GM21576 (cell line): Measurements from ENCODE around the gene TRPV3.
"Not testable (repeated sequence)": the region's sequence is repeated elsewhere in the genome, so short reads cannot be mapped to it uniquely, and the experiment has no call there.

Experiments used
- ATAC-seq: cut with Tn5 transposase; IDR thresholded peaks from one replicate; pipeline ENCODE4 v1.9.1; 2021; ENCODE audit warnings: mild to moderate bottlenecking, moderate library complexity; ENCODE audit not compliant: unreplicated experiment

The TRPV3 gene

DNA sequence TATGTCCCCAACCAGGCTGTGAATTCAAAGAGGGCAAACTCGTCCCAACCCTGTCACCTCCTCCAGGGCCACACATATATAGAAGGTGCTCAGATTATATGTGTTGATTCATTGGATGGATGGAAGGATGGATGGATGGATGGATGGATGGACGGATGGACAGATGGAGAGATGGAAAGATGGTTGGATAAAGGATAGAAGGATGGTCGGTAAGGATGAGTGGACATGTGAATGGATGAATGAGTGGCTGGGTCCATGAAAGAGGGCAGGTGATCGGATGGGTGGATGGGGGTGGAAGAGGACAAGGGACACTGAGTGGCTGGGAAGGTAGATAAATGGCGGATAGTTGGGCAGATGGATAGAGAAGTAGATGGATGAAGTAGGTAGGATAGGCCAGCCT lies 30.1 kb downstream of the TRPV3 start:
- ATAC-seq, result no peak

DNA sequence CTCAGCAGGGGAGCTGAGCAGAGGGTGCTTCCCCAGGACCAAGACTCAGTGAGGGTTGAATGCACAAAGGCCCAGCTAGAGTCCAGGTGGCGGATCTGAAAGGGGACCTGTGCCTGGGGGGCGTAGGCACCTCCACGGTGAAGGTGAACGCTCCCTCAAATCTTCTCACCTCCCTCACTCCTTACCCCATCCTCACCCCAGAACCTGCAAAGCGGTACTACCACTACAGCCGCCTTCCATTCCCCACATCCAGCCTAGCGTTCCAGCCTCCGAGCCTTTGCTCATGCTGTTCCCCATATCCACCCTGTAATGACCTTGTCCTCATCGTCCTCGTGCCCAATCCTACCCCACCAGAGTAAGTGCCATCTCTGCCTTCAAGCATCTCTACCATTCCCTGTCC lies 30.6 kb downstream of the TRPV3 start:
- ATAC-seq, result no peak

DNA sequence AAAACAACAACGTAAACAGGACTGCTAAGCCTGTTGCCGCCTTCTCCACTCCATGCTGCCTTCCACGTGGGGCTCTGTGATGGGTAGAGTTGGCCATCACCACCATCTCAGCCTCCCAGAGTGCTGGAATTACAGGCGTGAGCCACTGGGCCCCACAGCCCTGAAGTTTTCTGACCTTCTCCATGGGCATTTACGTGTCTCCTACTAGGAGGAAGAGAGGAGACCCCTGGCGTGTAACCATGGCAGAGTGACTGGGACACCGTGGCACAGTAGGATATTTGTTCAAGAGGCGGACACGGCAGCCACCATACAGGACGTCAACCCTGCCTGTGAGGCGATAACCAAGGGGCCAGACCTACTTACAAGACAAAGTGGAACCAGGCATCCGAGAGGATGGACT lies 31.1 kb downstream of the TRPV3 start:
- no peak for ATAC-seq

DNA sequence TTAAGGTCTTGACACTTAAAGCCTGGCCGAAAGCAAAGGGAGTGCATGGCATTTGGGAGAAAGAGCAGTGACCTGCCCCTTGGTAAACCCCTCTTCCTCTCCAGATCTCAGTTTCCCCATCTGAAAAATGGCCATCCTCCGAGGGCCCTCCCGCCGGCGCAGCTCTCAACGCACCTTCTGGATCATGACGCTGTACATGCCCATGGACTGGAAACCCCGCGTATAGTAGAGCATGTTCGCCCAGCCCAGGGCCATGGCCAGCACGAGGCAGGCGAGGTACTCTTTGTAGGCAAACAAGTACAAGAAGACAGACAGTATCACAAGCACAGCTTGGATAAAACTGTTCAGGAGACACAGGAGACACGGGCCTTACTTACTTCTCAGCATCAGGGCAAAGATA lies 33.6 kb downstream of the TRPV3 start:
- ATAC-seq, result no peak

DNA sequence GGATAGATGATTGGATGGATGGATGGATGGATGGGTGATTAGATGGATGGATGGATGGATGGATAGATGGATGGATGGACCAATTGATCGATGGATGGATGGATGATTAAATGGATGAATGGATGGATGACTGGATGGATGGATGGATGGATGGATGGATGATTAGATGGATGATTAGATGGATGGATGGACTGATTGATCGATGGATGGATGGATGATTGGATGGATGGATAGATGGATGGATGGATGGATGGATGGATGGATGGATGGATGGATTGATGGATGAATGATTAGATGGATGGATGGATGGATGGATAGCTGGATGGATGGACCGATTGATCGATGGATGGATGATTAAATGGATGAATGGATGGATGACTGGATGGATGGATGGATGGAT lies 38.1 kb downstream of the TRPV3 start:
- ATAC-seq, result not testable (repeated sequence)

DNA sequence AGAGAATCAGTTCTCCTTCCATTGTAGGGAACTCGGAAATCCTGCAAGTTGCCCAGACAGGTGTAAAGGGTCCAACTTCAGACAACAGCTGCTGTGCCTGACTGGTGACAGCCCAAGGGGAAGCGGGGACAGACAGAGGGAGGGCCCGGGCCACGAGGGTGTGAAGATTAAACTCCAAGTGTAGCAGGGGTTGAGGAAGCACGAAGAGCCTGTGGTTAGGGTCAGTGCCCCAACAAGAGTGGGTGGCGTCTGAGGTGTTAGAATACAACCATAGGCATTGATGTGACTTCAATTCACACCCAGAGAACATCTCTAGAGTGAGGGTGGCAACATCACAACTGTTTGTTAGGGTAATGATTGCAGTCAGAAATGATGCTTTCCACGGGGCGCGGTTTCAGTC lies 42.7 kb downstream of the TRPV3 start:
- ATAC-seq, result no peak

DNA sequence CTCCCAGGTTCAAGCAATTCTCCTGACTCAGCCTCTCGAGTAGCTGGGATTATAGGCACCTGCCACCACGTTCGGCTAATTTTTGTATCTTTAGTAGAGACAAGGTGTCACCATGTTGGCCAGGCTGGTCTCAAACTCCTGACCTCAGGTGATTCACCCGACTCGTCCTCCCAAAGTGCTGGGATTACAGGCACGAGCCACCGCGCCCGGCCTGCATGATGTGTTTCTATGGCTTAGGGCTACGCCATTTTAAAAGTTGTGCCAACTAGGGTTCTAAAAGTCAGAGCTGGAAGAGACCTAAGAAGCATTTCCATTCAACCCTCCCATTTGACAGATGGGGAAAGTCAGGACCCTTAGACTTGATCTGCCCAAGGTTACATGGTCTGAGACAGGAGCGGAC lies 43.4 kb downstream of the TRPV3 start:
- not testable (repeated sequence) for ATAC-seq

DNA sequence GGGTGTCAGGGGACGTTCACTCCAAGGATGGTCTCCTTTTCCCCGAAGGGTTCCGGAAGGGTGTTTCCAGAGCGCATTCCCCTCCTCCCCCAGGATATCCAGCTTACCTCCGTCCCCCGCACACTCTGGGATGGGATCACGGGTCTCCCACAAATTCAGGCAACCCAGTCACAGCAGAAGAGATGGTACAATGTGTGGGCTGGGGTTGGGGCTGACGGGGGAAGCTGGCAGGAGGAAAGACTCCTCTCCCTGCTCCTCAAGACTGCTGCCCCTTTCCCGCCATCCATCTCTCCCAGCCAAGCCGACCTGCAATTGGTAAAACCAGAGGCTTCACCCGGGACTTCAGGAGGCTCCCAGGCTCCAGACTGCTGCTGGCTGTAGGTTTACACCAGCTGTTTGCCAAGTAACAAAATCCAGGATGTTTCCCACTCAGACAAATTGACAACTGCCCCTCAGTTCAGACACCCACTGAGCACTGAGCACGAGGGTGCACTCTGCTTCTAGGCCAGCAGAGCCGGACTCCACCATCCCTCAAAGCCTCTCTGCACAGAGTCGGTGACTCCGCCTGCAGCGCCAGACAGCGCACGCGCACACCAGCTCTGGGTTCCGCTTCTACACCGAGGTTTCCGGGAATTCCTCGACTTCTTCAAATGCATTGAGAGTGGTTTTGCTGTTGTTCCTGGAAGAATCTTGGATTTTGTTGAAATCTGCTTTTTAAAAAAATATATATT lies 44.1 kb downstream of the TRPV3 start:
- no peak for ATAC-seq

DNA sequence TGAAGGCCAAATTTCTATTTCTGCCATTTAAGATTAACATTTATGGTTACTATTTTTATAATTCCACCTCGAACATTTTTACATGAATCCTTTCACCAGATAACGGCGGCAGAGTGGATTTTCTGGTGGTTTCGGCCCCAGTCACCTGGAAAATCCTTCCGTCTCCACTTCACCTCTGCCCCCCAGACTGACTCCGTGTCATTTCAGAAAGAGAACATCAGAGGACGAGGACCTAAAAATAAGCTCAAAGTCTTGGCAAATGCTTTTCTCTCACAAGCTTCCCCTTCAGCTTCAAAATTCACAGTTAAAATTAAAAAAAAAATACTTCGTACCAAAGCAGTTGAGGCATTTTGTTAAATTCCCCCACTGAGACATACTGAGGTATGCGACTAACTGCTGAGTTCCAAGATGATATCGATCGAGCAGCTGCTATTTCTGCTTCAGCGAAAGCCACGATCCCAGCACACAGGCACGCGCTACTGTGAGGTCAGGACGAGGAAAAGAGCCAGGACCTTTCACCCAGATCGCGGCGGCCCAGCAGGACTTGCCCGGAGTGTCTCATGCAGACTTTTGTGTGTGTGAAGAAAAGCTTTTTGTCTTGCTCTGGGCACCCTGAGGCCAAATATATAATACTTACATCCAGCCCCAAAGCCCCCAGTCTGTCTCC lies 45.0 kb downstream of the TRPV3 start:
- no peak for ATAC-seq

DNA sequence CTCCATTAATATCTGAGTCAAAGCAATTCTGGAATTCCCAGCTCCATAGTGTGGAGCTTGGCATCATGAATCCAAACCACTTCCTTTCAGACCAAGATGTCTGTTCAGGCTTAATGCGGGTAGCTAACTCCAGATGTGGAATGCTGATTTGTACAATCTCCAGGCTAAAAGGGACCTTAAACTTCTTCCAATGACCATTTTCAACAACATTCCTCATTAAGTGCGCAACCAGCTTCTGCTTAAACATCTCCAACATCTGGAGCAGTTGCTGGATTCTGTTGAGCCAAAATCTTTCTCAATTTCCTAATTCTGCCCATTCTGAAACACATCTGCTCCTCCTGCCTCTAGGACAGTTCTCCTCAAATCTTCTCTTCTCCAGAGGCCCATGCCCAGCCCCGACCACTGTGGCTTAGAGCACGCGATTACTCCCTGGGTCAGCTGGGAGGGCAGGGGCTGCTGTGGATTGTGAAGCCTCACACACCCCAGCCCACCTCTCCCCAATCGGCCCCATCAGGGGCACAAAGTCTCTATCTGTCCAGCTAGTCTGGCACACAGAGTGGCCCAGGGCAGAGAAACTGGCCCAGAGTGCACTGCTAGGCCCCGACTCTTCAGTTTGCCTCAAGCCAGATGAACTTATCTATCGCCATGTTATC lies 45.6 kb downstream of the TRPV3 start:
- ATAC-seq, result no peak

DNA sequence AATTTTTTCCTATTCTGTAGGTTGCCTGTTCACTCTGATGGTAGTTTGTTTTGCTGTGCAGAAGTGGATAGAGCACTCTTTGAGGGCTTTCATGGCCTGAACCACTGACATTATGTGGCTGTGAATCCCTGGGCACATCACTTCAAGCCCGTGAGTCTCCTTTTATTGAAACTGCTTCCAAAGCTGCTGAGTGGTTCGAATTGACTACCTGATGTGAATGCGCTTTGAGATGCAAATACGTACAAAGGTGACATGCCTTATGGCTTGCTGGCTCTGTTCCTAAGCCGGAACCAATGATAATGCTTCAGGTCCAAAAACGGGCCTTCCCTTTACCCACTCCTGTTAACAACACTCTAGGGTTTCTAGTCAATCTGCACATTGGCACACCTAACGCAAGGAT lies 47.5 kb downstream of the TRPV3 start:
- no peak for ATAC-seq

DNA sequence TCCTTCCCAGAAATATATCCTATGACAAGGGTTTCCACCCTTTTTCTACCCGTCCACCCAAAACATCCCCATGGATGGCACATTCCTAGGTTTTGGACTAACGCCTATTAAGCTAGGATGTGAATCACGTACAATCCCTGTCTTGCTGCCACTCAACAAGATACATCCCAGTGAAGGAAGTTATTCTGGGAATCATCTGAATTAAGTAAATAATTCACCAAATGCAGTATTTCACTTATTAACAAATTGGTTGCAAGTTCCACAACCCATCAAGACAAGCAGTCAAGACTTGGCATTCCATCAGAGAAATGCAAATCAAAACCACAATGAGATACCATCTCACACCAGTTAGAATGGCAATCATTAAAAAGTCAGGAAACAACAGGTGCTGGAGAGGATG lies 49.7 kb downstream of the TRPV3 start:
- no peak for ATAC-seq

DNA sequence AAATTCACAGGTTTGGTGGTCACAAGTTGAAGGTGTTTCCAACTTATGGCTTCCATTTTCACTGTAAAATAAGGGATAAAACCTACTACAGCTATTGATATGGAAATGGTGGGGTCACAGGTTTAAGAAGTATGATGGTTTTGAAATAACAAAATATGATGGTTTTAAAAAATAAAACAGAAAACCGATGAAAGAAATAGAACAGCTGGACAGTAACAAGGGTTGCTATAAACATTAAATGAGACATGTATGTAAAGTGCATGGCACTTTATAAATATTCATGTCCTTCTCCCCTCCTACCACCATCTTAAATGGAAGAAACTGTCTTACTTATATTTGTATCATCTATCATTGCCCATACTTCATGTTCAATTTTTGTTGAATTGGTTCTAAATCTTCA lies 50.5 kb downstream of the TRPV3 start:
- ATAC-seq, result no peak

DNA sequence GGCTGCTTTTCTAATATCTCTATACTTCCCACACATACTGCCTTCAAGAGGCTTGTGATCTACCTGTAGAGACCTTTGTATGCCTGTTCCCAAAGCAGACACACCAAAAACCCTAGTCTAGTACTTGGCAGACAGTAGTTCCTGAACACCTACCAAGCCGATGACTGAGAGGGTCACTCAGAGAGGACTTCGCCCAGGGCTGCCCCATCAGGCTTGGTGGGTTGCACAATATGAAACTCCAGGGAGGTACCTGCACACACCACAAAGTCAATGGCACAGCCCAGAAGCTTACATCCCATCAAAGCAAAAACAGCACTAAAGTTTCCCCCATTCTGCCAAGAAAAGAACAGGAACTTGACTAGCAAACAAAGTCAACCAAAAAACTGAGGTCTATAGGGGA lies 51.6 kb downstream of the TRPV3 start:
- ATAC-seq, result no peak

DNA sequence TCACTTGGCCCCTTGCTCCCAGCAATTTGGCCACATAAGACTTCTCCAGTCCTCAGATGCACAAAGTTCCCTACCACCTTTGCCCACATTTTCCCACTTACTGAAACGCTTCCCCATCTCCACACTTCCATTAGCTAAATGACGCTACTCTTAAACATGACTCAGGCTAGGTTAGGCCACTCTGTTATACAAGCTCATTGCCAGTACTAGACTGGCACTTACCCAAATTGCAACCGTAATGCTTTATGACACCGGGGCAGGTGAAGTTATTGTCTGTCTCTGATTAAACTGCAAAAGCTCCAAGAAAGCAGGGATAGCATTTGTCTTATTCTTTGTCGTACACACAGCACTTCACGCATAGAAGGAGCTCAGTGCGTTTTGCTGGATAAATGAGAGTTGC lies 52.6 kb downstream of the TRPV3 start:
- ATAC-seq, result no peak

DNA sequence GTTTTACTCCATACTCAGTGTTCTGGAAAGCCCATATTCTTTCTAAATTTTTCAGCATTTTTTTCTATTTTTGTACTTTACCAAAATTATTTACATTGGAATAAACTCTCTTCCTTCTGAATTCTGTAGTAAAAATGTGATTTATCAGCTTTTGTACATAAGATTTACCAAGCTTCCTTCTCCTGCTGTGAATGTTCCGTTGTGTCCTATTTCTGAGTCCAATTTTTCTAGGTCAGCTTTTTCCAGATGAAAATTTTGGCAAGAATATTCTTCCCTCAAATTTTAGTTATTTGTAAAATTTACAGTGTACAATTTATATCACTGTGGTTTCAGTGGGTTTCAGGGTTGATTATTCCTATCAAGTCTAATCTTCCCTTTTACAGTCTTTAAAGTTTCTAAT lies 54.3 kb downstream of the TRPV3 start:
- no peak for ATAC-seq

DNA sequence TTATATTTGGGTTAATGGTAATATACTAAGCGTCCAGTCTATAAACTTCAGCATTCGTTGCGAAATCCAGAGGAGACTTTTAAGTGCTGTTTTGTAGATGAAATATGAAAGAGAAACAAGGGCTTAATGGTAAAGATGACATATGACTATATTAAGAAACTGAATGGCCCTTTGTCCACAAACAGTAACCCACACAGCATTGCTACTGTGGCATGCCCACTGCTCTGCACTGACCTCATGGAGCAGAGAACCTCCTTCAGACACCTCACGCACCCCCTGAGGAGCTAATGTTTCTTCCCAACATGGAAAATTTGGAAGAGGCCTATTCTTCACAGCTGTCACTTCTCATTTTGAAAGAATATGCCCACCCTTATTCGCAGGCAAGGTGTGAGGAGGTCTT lies 55.1 kb downstream of the TRPV3 start:
- ATAC-seq, result no peak

DNA sequence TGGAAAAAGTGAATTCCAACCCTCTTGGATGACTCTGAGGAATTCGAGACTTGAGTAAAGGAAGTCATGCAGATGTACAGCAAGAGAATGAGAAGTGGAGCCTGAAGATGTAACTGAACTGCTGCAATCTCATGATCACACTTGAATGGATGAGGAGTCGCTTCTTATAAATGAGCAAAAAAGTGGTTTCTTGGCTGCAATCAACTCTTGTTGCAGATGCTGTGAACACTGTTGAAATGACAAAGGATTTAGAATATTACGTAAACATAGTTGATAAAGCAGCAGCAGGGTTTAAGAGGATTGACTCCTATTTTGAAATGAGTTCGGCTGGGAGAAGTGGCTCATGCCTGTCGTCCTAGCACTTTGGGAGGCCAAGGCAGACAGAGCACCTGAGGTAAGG lies 56.3 kb downstream of the TRPV3 start:
- ATAC-seq, result no peak

DNA sequence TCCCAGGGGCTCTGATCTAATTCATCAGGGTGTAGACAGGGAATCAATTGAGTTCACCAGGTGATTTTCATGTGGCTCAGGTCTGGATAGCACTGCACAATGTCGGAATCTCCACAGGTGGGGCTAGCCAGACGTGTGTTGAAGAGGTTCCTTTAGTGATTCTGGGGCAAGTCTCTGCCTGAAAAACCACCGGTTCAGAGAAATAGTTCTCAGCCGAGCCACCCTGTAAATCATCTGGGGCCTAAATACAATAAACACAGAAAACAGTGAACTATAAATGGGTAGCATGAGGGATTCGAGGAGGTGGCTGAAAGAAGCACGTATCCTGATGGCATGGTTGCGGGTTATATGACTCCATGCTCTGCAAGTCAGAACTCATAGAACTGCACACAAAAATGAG lies 60.5 kb downstream of the TRPV3 start:
- no peak for ATAC-seq

DNA sequence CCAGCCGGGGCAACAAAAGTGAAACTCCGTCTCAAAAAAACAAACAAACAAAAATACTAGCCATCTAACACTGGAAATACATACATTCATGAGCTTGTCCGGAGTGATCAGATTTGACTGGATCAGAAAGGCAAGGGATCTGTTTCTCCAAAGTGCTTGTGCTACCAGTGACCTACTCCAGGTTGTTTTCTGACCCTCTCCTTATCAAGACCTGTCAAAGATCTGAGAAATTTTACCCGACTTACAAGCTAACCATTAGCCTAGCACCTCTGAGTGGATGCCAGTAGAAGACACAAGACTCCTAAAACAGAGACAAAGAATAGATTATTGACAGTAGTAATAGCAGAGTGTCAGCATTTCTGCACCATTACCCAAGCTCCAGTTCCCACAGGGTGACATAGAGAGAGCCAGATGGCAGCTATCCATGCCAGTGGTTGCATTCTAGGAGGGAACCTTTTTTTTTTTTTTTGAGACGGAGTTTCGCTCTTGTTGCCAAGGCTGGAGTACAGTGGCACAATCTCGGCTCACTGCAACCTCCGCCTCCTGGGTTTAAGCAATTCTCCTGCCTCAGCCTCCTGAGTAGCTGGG lies 72.0 kb downstream of the TRPV3 start:
- ATAC-seq, result no peak

DNA sequence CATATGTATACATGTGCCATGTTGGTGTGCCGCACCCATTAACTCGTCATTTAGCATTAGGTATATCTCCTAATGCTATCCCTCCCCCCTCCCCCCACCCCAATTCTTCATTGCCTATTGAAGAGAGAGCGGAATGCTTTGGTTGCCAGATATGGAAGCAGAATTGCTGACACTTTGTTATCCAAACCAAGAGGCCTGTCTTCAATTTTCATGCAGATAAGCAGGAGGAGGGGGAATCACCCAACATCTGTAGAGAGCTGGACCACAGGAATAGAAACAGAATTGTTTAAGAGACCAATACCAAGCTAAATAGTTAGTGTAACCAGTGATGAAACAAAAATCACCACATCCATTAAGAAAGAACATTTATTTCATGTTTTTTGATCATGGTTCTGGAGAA lies 74.8 kb downstream of the TRPV3 start:
- no peak for ATAC-seq

DNA sequence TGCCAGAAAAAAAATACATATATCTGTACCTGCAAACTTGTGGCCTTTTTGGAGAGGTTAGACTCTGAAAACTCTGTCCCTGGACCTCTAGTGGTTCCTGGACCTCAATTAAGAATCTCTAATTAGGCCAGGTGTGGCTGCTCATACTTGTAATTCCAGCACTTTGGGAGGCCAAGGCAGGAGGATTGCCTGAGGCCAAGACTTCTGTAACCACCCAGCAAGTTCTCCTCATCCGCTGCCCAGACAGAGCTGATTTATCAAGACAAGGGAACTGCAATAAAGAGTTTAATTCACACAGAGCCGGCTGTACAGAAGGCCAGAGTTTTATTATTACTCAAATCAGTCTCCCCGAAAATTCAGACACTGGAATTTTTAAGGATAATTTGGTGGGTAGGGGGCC lies 77.6 kb downstream of the TRPV3 start:
- no peak for ATAC-seq
